ENCODE measurements around the gene PPP1R7.

PPP1R7 gene

DNA sequence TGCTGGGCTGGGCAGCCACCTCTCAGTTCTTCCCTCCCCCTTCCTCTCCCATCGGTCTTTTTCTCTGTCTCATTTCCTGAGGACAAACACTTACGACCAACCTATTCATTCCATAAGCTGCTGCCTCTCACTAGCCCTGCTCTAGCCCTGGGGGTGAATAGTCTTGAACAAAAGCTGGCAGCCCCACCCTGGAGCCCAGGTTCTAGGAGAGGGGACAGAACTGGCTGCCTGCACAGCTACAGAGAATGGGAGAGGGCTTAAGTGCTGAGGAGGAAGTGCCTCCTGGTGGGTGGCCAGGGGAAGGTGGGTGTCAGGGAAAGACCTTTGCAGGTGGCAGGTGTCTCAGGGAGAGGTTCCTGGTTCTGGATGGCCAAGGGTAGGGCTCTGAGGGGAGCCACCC, 61.0 kb downstream of the PPP1R7 start:
- DNase-seq (ENCODE audit: low spot score) = no peak

DNA sequence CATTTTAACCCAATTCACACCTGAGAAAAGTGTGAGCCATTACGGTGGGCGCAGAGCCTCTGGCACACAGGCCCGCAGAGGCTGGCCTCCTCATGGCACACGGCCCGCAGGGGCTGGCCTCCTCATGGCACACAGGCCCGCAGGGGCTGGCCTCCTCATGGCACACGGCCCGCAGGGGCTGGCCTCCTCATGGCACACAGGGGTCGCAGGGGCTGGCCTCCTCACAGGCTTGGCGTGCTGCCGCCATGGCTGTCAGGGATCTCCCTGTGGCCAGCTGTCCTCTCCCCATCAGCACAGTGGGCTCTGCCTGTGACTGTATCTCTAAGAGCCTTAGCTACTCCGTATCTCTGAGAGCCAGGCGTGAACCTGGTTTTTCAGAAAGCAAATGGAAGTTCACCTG, 62.8 kb downstream of the PPP1R7 start:
- DNase-seq (ENCODE audit: low spot score) = no peak

DNA sequence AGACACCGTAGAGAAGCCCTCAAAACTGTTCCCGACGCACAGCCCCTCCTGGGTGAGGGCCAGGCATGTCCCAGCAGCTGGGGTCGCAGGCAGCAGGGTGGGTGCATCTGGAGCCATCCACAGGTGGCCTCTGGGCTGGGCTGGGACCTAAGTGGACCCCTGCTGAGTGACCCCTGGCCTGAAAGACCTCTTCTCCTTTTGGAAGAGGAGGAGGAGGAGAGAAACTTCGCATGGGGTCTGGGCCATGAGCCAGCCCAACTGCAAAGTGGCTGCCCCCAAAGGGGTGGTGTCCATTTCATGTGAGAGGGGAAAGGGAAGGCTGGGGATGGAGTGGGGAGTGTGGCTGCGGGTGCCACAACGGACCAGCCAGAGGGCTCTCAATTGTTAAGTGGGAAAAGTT, 63.3 kb downstream of the PPP1R7 start:
- no peak for DNase-seq (ENCODE audit: low spot score)

DNA sequence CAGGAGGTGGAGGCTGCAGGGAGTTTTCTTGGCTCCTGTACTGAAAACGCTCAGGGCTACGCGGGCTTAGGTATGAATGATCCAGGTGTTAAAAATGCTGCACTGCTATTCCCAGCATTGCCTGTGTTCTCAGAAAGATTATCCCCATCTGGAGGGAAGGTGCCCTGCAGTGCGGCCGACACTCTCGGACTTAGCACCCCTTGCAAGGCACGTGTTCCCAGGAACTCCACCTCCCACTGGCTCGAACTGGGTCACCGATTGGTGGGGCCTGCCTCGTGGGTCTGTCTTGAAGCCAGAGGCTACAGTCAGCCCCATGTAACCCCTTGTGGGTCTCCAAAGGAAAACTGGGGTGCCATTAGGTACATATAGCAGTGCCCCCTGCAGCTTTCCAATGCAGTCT, 63.9 kb downstream of the PPP1R7 start:
- DNase-seq (ENCODE audit: low spot score) = no peak

DNA sequence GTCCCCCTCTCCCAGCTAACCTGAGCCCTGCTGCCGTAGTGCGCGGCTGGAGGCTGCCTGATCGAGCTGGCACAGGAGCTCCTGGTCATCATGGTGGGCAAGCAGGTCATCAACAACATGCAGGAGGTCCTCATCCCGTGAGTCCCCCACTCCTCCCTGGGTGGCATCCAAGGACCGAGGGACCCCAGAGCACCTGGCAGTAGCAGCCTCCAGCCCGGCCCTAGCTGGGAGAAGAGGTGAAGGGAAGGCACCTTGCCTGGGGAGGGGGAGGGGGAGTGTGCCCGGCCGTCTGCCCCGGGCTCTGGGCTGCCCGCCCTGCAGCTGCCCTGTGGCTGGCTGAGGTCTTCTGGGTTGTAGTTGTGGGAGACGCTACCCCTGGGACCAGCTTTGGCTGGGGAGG, 64.5 kb downstream of the PPP1R7 start:
- no peak for DNase-seq (ENCODE audit: low spot score)

DNA sequence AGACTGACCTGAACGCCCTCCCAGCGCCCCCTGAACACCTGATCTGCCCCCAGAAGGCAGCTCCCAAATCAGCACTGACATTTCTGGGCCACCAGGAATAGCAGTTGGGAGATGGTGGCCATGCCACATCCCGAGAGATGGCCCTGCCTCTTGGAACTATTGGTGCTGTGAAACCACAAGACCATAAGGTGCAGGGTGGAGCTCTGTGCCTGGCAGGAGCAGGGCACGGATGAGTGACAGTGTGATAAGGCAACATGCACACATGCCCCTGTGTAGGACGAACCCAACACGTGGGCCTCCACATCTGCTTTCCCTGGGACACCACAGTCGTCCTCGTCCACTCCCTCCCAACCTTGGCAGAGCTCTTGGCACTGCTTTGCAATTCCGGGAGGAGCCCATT, 65.2 kb downstream of the PPP1R7 start:
- DNase-seq (ENCODE audit: low spot score) = no peak

DNA sequence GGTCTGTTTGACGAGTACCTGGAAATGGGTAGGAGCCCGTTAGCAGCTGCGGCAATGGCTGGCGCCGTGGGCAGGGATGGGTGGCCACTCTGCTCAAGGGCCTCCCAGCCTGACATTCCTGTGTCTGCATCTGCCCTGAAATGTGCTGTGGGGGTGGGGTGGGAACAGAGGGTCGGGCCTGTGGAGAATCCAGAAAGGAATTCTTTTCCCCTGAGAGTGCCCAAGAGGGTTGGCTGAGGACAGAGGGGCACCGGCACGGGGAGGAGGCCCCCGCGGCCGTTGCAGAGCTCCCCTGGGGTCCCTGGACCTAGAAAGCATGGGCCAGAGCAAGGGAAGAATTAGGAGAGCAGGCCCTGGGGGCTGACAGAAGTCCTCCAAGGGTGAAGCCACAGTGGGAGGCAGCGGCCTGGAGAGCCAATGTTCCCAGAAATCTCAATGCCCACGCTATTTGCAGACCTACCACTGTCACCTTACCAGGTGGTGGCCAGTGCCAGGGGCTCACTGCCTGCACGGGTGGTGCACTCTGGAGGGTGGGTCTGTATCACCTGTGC, 66.0 kb downstream of the PPP1R7 start:
- DNase-seq (ENCODE audit: low spot score) = no peak

DNA sequence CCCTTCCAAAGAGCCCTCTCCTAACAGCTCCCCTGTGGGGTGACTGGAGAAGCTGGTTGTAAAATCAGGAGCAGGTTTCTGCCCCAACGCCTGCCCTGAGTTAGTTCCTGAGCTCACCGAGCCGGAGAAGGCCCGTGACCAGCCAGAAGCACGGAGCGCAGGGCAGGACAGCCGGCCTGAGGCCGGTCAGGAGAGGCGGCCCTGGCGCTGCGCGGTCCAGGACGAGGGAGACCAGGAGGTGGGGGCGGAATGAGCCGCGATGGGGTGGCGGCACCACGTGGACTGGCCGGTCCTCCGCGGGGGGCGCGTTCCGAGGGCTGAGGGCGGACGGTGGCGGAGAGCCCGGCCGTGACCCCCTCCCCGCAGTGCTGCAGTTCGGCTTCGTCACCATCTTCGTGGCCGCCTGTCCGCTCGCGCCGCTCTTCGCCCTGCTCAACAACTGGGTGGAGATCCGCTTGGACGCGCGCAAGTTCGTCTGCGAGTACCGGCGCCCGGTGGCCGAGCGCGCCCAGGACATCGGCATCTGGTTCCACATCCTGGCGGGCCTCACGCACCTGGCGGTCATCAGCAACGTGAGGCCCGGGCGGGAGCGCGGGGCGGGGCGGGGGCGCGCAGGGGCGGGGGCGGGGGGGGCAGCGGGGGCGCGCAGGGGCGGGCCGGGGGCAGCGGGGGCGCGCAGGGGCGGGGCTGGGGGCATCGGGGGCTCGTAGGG, 67.2 kb downstream of the PPP1R7 start:
- DNase-seq (ENCODE audit: low spot score) = no peak

DNA sequence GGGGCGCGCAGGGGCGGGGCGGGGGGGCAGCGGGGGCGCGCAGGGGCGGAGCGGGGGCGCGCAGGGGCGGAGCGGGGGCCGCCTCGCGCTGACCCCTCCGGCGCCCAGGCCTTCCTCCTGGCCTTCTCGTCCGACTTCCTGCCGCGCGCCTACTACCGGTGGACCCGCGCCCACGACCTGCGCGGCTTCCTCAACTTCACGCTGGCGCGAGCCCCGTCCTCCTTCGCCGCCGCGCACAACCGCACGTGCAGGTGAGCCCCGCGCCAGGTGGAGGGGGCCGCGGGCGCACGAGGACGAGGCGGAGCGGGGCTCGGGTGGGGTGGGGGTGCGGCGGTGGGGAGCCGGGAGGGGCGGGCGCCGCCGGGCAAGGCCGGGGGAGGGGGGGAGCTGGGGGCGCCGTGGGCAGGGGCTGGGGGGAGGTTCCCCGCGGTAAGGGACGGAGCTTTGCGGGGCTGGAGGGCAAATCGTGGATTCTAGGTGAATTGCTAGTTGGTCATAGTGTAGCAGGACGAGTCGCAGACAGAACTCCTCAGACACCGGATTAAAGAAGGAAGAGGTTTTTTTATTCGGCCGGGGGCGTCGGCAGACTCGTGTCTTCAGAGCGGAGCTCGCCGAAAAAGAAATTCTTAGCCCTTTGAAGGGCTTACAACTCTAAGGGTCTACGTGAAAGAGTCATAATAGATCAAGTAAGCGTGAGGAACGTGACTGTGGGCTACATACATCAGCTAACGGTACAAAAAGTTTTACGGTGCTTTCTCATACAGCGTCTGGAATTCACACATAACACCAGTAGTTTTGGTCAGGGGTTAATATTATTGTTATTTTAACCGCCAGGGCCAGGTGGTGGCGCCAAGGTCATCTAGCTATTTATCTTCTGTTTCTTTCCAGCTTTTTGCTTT, 68.1 kb downstream of the PPP1R7 start:
- no peak for DNase-seq (ENCODE audit: low spot score)

DNA sequence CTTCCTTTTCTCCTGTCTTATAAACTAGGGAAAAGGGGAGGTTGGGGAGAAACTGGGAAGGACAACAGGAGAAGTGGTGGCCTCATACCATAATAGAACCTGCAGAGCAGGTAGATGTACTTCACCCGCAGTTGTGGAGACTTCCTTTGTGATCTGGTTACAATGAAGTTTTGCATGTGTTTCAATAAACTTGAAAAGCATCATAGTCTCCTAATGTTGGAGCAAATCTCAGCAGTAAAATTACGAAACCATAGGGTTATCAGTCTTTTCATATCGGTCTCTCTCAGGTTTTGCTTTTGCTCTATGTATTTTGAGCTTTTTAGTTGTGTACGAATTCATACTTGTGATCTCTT, 68.7 kb downstream of the PPP1R7 start:
- DNase-seq (ENCODE audit: low spot score) = no peak

DNA sequence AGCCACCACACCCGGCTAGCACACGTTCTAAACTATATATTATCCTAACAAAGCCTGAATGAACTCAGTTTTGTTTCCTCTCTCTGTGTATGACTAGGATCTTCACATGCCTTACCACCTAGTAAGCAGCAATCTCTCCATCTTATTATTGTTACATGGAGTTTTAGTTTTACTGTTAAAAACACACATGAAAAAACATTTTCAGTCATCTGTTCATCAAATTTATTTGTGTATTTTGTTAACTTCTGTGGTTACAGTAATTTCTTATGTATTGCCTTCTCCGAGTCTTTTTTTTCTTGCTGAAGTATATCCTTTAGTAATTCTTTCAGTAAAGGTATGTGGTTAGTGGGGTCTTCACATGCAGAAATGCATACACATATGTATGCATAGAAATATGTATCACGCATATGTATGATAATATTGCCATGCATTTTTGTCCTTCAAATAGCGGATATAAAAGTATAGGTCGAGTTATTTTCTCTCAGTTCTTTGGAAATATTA, 69.6 kb downstream of the PPP1R7 start:
- DNase-seq (ENCODE audit: low spot score) = no peak

DNA sequence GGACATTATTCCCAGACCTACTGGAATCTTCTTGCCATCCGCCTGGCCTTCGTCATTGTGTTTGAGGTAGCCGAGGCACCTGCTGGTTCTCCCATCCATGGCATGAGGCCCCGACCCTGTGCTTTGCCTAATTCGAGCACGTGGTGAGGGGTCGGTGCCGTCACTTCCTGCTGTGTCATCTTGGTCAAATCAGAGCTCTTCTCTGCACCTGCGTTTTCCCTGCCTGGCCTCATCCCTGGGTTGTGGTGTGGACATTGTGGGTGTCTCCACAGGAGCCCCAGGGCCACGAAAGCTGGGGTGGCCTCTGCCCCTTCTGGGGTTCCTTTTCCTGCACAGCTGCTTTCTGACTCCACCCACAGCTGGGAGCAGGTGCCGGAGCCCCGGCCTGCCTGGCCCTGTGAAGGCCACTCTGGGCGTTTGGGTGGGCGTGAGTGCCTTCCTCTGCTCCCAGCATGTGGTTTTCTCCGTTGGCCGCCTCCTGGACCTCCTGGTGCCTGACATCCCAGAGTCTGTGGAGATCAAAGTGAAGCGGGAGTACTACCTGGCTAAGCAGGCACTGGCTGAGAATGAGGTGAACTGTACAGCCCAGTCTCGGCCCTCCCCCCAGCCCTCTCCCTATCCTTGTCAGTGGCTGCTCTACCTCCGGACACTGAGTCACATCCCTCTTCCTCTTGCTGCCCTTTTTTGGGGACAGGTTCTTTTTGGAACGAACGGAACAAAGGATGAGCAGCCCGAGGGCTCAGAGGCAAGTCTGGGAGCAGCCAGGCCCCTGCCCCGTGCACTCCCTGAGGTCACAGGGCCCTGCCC, 73.1 kb downstream of the PPP1R7 start:
- DNase-seq (ENCODE audit: low spot score) = no peak

DNA sequence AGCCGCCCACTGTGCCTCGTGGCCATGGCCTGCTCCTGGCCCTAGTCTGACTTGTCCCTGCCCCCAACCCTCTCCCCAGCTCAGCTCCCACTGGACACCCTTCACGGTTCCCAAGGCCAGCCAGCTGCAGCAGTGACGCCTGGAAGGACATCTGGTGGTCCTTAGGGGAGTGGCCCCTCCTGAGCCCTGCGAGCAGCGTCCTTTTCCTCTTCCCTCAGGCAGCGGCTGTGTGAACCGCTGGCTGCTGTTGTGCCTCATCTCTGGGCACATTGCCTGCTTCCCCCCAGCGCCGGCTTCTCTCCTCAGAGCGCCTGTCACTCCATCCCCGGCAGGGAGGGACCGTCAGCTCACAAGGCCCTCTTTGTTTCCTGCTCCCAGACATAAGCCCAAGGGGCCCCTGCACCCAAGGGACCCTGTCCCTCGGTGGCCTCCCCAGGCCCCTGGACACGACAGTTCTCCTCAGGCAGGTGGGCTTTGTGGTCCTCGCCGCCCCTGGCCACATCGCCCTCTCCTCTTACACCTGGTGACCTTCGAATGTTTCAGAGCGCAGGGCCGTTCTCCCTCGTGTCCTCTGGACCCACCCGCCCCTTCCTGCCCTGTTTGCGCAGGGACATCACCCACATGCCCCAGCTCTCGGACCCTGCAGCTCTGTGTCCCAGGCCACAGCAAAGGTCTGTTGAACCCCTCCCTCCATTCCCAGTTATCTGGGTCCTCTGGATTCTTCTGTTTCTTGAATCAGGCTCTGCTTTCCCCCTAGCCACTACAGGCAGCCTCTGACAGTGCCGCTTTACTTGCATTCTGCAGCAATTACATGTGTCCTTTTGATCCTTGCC, 74.0 kb downstream of the PPP1R7 start:
- no peak for DNase-seq (ENCODE audit: low spot score)

DNA sequence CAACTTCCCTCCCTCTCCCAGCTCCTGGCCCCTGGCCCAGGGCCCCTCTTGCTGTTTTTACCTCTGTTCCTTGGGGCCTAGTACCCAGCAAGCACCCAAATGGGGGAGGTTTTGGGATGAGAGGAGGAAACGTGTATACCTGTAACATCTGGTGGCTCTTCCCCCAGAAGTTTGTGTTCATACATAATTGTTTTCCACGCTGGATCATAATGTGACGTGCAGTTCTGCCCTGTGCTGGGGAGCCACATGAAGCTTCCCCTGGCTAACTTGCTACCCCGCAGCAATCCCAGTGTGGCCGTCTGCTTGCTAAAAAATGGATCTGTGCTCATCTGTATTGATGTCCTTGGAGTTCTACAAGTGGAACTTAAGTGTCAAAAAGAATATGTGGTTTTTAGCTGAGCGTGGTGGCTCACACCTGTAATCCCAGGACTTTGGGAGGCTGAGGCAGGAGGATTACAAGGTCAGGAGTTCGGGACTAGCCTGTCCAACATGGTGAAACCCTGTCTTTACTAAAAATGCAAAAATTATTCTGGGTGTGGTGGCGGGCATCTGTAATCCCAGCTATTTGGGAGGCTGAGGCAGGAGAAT, 74.7 kb downstream of the PPP1R7 start:
- no peak for DNase-seq (ENCODE audit: low spot score)

DNA sequence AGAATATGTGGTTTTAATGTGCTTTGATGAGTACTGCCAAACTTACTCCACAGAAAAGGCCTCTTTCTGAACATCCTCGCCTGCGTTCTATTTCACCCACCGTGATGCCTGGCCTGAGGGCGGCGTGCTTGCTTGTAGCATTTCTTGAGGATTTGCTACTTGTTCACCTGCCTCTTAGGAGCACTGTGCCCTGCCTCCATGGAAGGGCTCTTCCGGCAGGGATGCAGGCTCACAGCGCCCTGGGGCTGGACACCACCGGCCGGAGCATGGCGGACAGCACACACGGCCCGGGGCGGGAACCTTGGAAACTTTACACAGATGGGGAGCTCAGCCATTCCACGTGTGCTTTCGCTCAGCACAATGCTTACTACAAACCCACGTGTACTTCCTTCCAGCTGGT, 75.3 kb downstream of the PPP1R7 start:
- no peak for DNase-seq (ENCODE audit: low spot score)

DNA sequence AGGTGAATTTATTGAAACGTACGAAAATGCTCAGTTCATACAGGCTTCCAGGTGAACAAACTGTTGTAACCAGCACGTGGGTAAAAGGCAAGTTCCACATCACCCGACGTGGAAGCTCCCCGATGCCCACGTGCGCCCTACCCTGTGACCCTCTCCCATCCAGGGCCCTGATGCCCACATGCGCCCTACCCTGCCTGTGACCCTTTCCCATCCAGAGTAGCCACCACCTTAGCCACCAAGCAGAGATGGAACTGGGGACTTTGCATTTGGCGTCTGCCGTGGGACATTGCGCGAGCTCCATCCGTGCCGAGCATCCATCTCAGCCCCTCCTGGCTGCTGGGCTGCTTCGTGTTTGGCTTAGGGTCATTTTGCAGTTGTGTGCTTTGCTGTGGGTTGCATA, 75.7 kb downstream of the PPP1R7 start:
- no peak for DNase-seq (ENCODE audit: low spot score)

DNA sequence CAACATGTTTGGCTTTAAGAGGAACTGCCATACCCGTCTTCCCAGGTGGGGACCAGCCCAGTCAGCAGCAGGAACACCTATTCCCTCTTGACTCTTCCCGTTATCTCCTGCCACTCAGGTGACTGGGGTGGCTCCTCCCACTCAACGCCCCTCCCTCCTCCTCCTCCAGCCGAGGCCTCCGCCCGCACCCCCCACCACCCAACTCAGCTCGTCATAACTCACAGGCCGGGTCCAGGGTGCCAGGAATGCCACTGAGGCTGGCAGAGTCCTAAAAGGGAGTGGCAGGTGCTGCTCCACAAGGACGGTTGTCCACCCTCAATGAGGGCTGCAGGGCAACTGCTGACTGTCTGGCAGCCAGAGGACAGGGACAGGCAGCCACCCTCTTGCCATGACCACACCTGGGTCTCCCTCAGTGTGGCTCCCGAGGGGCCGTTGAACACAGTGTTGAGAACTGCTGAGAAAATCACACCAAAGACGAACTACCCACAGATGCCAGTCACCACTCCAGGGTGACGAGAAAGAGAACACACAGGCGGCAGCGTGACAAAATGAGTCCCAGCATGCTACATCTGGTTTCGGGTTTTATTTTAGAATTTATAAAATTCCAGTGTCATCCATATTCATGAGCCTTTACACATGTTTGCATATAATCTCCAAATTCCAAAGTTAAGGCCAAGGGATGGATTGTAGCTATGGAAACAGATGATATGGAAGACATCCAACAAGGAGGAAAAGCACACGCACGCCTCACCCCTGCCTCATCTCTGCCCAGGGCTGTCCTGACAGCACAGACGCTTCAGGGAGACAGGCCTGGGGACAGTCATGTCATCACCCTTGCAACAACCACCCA, 76.7 kb downstream of the PPP1R7 start:
- no peak for DNase-seq (ENCODE audit: low spot score)

DNA sequence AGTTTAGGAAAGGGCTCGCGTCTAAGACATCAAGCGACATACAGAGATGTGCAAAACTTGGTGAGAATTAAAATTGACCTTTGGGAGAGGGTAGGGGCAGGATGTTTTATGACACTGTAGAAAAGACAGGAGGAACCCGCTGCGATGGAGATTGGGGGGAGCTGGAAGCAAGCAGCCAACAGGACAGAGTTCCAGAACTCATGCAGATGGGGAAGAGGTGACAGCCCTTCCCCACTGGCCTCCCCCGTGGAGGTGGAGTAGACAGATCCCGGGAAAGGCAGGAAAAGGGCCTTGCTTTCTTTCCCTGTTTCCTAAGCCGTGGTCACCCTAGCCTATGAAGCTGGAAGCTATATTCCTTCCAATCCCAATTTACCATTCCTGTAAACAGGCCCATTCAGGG, 77.3 kb downstream of the PPP1R7 start:
- no peak for DNase-seq (ENCODE audit: low spot score)

DNA sequence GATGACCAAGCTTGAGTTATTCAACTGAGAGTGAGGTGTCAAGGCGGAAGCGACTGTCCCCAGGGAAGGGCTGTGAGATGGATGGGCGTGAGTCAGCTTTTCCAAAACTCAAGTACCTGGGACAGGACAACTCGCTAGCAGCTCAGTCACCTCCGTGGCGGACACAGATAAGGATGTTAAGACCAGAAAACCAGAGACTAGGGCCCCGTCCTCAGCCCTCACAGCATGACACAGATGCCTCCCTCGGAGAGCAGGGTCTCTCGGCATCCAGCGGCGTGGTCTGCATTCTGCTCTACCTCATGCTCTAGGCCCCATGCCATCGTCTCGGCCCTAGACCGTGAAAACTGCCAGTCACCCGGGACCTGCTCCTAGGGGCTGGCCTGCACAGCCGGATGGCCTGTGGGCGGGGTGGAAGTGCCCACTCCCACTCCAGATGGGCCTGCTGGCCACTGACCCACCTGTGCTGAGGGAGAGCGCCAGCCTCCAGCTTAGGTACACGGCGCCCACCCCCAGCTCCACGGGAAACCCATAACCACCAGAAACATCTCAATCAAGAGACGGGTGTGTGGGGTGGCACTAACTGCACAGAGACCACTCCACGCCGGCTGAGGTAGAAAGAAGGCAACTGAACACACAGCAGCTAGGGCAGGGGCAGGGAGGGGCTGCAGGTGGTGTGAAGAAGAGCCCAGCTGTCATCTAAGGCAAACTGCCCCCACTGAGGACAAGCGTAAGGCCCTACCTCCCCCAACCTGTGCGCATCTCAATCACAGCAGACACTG, 78.0 kb downstream of the PPP1R7 start:
- no peak for DNase-seq (ENCODE audit: low spot score)
